ENCODE measurements around the gene AXIN1. TPM values are rescaled to one million over a fixed set of nuclear protein-coding genes. Genes with fewer than 3 reads are reported as not detected.

Gene AXIN1
- 17.3 and 18.3 TPM in 2 replicates for total RNA-seq

GRCh38 chr16:352547-353403, at the start of gene AXIN1:
Gene AXIN1 (minus strand): TSS chr16:352723. CDS start chr16:347025, 5,698 bp downstream.

GRCh38 chr16:401468-402348, 49.2 kb upstream of the AXIN1 start, which contains the start of gene DECR2:
Gene DECR2 (plus strand): TSS chr16:401885. CDS start chr16:401964, 79 bp downstream.

GRCh38 chr16:397135-397661, 44.7 kb upstream of the AXIN1 start, which contains the start of gene NME4:
Gene NME4 (plus strand): TSS chr16:397199. CDS start chr16:397223, 24 bp downstream.

GRCh38 chr16:381789-382717, 29.5 kb upstream of the AXIN1 start, which contains the start of gene PGAP6:
Gene PGAP6 (minus strand): TSS chr16:381978. CDS start chr16:381821, 157 bp downstream.

GRCh38 chr16:370443-370842, 17.9 kb upstream of the AXIN1 start, which contains the start of gene MRPL28:
Gene MRPL28 (minus strand): TSS chr16:370538. CDS start chr16:370218, 320 bp downstream.

GRCh38 chr16:283033-283805, 69.3 kb downstream of the AXIN1 start, which contains the start of gene PDIA2:
Gene PDIA2 (plus strand): TSS chr16:283164. CDS start chr16:283170, 6 bp downstream.

GRCh38 chr16:280552-280951, 72.0 kb downstream of the AXIN1 start, which contains the start of gene ARHGDIG:
Gene ARHGDIG (plus strand): TSS chr16:280591. CDS start chr16:280681, 90 bp downstream.

GRCh38 chr16:275786-276232, 76.7 kb downstream of the AXIN1 start, which contains the start of gene RGS11:
Gene RGS11 (minus strand): TSS chr16:275944. CDS start chr16:275911, 33 bp downstream.

Other genes starting within 250 kb of the AXIN1 start
- gene NPRL3, start 214.1 kb downstream of the AXIN1 start, total RNA-seq, result 8.3 and 27.8 TPM in 2 replicates
- not detected in 2 replicates for gene HBZ, start 200.1 kb downstream of the AXIN1 start, total RNA-seq
- gene HBM, start 186.7 kb downstream of the AXIN1 start, total RNA-seq, result not detected in 2 replicates
- gene HBA2, start 179.8 kb downstream of the AXIN1 start, total RNA-seq, result 6.0 TPM in 1 of 2 replicates, not detected in the other
- gene HBA1, start 176.0 kb downstream of the AXIN1 start, total RNA-seq, result 1.9 TPM in 1 of 2 replicates, not detected in the other
- gene HBQ1, start 172.3 kb downstream of the AXIN1 start, total RNA-seq, result not detected in 2 replicates
- gene LUC7L, start 123.3 kb downstream of the AXIN1 start, total RNA-seq, result 20.9 and 44.8 TPM in 2 replicates
- 74.6 and 138 TPM in 2 replicates for gene FAM234A, start 117.9 kb downstream of the AXIN1 start, total RNA-seq
- 0.94 and 3.4 TPM in 2 replicates for gene RGS11, start 76.8 kb downstream of the AXIN1 start, total RNA-seq
- 2.8 TPM in 1 of 2 replicates, not detected in the other for gene ARHGDIG, start 72.1 kb downstream of the AXIN1 start, total RNA-seq
- 0.09 and 0.12 TPM in 2 replicates for gene PDIA2, start 69.6 kb downstream of the AXIN1 start, total RNA-seq
- 86.1 and 88.2 TPM in 2 replicates for gene MRPL28, start 17.8 kb upstream of the AXIN1 start, total RNA-seq
- 56.3 and 67.3 TPM in 2 replicates for gene PGAP6, start 29.3 kb upstream of the AXIN1 start, total RNA-seq
- 169 and 171 TPM in 2 replicates for gene NME4, start 44.5 kb upstream of the AXIN1 start, total RNA-seq
- 16.6 and 19.5 TPM in 2 replicates for gene DECR2, start 49.2 kb upstream of the AXIN1 start, total RNA-seq
- 26.7 and 36.1 TPM in 2 replicates for gene RAB11FIP3, start 72.9 kb upstream of the AXIN1 start, total RNA-seq
- gene CAPN15, start 175.0 kb upstream of the AXIN1 start, total RNA-seq, result 36.5 and 48.2 TPM in 2 replicates
- not detected in 2 replicates for gene PRR35, start 207.7 kb upstream of the AXIN1 start, total RNA-seq
- 3.8 and 5.0 TPM in 2 replicates for gene NHLRC4, start 214.3 kb upstream of the AXIN1 start, total RNA-seq
- 28.5 and 35.1 TPM in 2 replicates for gene PIGQ, start 217.2 kb upstream of the AXIN1 start, total RNA-seq
- 16.9 and 19.4 TPM in 2 replicates for gene RAB40C, start 237.3 kb upstream of the AXIN1 start, total RNA-seq